HCT116 (cell line): ENCODE results near the gene GRIK4. TPM values are rescaled to one million over a fixed set of nuclear protein-coding genes. Genes with fewer than 3 reads are reported as not detected.

Source experiments
- ATAC-seq: fragments of 200-7000 bp; cut with Tn5 transposase; 2 replicates; pipeline ENCODE4 v1.9.1; 2020; ENCODE audit warnings: mild to moderate bottlenecking, moderate library complexity
- BruUV-seq: library from RNA; stranded (reverse); fragments of 400-500 nt; replicated peaks from 2 replicates; lab custom pipeline; 2021; lab: Mats Ljungman, UMichigan
- CTCF ChIA-PET: fragments of 300-600 bp; sonication (Branson Sonifier 250); formaldehyde crosslinking; loops from one replicate; lab custom pipeline; 2021; ENCODE audit warnings: antibody characterized with exemption; lab: Charles Lee
- POLR2A ChIA-PET: fragments of 300-600, 350-600 bp; sonication (Branson Sonifier 250); formaldehyde crosslinking; loops from one replicate; lab custom pipeline; 2021; ENCODE audit warnings: antibody characterized with exemption; lab: Charles Lee
- RAD21 ChIA-PET, 2 experiments: fragments of 300-600 bp; sonication (Branson Sonifier 250); formaldehyde crosslinking; loops; one replicate each; lab custom pipeline; 2023; ENCODE audit warnings: low total read pairs in 2 of 2; ENCODE audit not compliant: uncharacterized antibody in 2 of 2, unreplicated experiment in 2 of 2, low non-redundant PET in 1 of 2; lab: Charles Lee
- DNase-seq: peaks from one replicate; pipeline ENCODE4 v3.0.0-alpha.2; 2010; ENCODE audit warnings: low read depth, low spot score
- H2AFZ ChIP-seq: fragments of 200-600 bp; shearing (Covaris generic), sonication (generic); 2 replicates; pipeline ENCODE4 v1.6.1; 2017; ENCODE audit warnings: low read depth, mixed run types, mixed read lengths, antibody characterized with exemption, low read length; ENCODE audit not compliant: poor library complexity, severe bottlenecking
- H3K27ac ChIP-seq: 2 replicates; pipeline ENCODE4 v1.5.1; 2012; ENCODE audit warnings: low read depth, low read length
- H3K27me3 ChIP-seq: fragments of 200-600 bp; sonication (generic); 2 replicates; pipeline ENCODE4 v1.6.1; 2016; ENCODE audit warnings: mixed run types, low read length, mixed read lengths; ENCODE audit not compliant: insufficient read depth
- H3K36me3 ChIP-seq, 2 experiments: fragments of 200-500 bp in 1 of 2; fragments of 200-600 bp in 1 of 2; sonication (Bioruptor generic) in 1 of 2; sonication (generic) in 1 of 2; 2 replicates each; pipeline versions ENCODE4 v1.5.1 to v1.6.1; 2014 to 2016; ENCODE audit warnings: low read length in 2 of 2, inconsistent platforms in 1 of 2, mixed read lengths in 1 of 2, mixed run types in 1 of 2; ENCODE audit not compliant: insufficient read depth in 2 of 2, control insufficient read depth in 1 of 2
- H3K4me1 ChIP-seq, 2 experiments: fragments of 200-600 bp in 1 of 2; sonication (generic) in 1 of 2; 2 replicates each; pipeline versions ENCODE4 v1.5.1 to v1.6.1; 2012 to 2017; ENCODE audit warnings: low read length in 2 of 2, inconsistent platforms in 1 of 2, mild to moderate bottlenecking in 1 of 2, mixed read lengths in 1 of 2, mixed run types in 1 of 2, moderate library complexity in 1 of 2; ENCODE audit not compliant: insufficient read depth in 2 of 2, control insufficient read depth in 1 of 2
- H3K4me2 ChIP-seq: fragments of 200-600 bp; sonication (generic); 2 replicates; pipeline ENCODE4 v1.6.1; 2017; ENCODE audit warnings: mixed run types, low read length, mixed read lengths
- H3K4me3 ChIP-seq, 2 experiments: fragments of 200-600 bp in 1 of 2; sonication (generic) in 1 of 2; replicated peaks in 1 of 2; 2 replicates each; pipeline ENCODE4 v1.5.1; 2011 to 2016; ENCODE audit warnings: low read length in 2 of 2, control low read depth in 1 of 2, low read depth in 1 of 2, mild to moderate bottlenecking in 1 of 2, mixed read lengths in 1 of 2, mixed run types in 1 of 2
- H3K79me2 ChIP-seq: fragments of 200-600 bp; sonication (generic); 2 replicates; pipeline ENCODE4 v1.6.1; 2017; ENCODE audit warnings: mild to moderate bottlenecking, mixed run types, low read length, moderate library complexity, mixed read lengths; ENCODE audit not compliant: insufficient read depth
- H3K9ac ChIP-seq: fragments of 200-600 bp; sonication (generic); 2 replicates; pipeline ENCODE4 v1.6.1; 2016; ENCODE audit warnings: low read length, mixed read lengths
- H3K9me2 ChIP-seq: fragments of 200-600 bp; sonication (generic), shearing (Covaris generic); 2 replicates; pipeline ENCODE4 v1.6.1; 2017; ENCODE audit warnings: mixed run types, mild to moderate bottlenecking, moderate library complexity; ENCODE audit not compliant: insufficient read depth
- H3K9me3 ChIP-seq, 2 experiments: fragments of 200-500 bp in 1 of 2; fragments of 200-600 bp in 1 of 2; sonication (Bioruptor generic) in 1 of 2; sonication (generic) in 1 of 2; 2 replicates each; pipeline ENCODE4 v1.6.1; 2014 to 2017; ENCODE audit warnings: low read length in 2 of 2, mixed read lengths in 2 of 2, inconsistent platforms in 1 of 2, low read depth in 1 of 2, mild to moderate bottlenecking in 1 of 2, mixed run types in 1 of 2, moderate library complexity in 1 of 2; ENCODE audit not compliant: control insufficient read depth in 1 of 2, insufficient read depth in 1 of 2
- H4K20me1 ChIP-seq: fragments of 200-600 bp; sonication (generic), shearing (Covaris generic); 2 replicates; pipeline ENCODE4 v1.6.1; 2017; ENCODE audit warnings: mixed run types, mild to moderate bottlenecking, moderate library complexity; ENCODE audit not compliant: insufficient read depth
- EGR1 ChIP-seq: IDR thresholded peaks from 2 replicates; pipeline ENCODE4 v1.6.1; 2012; ENCODE audit warnings: low read depth
- ELF1 ChIP-seq: IDR thresholded peaks from 2 replicates; pipeline ENCODE4 v1.6.1; 2012; ENCODE audit warnings: low read depth, borderline replicate concordance
- EZH2 ChIP-seq: fragments of 200-600 bp; sonication (generic); IDR thresholded peaks from 2 replicates; pipeline ENCODE4 v1.6.1; 2017; ENCODE audit warnings: antibody characterized with exemption, mixed run types
- EZH2phosphoT487 ChIP-seq: fragments of 200-600 bp; IDR thresholded peaks from 2 replicates; pipeline ENCODE4 v1.6.1; 2018; ENCODE audit warnings: antibody characterized with exemption, borderline replicate concordance
- FOSL1 ChIP-seq: IDR thresholded peaks from 2 replicates; pipeline ENCODE4 v1.6.1; 2012; ENCODE audit warnings: low read depth
- JUND ChIP-seq: IDR thresholded peaks from 2 replicates; pipeline ENCODE4 v1.6.1; 2012
- POLR2A ChIP-seq: IDR thresholded peaks from 2 replicates; pipeline ENCODE4 v1.7.0; 2011; ENCODE audit warnings: borderline replicate concordance; ENCODE audit not compliant: insufficient read depth, insufficient read length; ENCODE audit errors: extremely low read depth
- RAD21 ChIP-seq: IDR thresholded peaks from 2 replicates; pipeline ENCODE4 v1.6.1; 2012; ENCODE audit warnings: low read depth, mild to moderate bottlenecking
- SIN3A ChIP-seq: IDR thresholded peaks from 2 replicates; pipeline ENCODE4 v1.6.1; 2012; ENCODE audit warnings: low read depth
- SP1 ChIP-seq: IDR thresholded peaks from 2 replicates; pipeline ENCODE4 v1.6.1; 2012; ENCODE audit warnings: low read depth
- SRF ChIP-seq: IDR thresholded peaks from 2 replicates; pipeline ENCODE4 v1.6.1; 2012; ENCODE audit warnings: low read depth
- TCF7L2 ChIP-seq: IDR thresholded peaks from 2 replicates; pipeline ENCODE4 v1.7.0; 2011; ENCODE audit warnings: borderline replicate concordance, inconsistent platforms; ENCODE audit not compliant: insufficient read depth, insufficient read length; ENCODE audit errors: extremely low read depth
- YY1 ChIP-seq: IDR thresholded peaks from 2 replicates; pipeline ENCODE4 v1.6.1; 2011; ENCODE audit warnings: low read length, low read depth, moderate library complexity, mild to moderate bottlenecking; ENCODE audit not compliant: insufficient replicate concordance; ENCODE audit errors: extremely low read depth
- ZFX ChIP-seq: fragments of 450-650 bp; IDR thresholded peaks from 2 replicates; pipeline ENCODE4 v1.6.1; 2017
- ZNF274 ChIP-seq: fragments of 200-500 bp; sonication (Bioruptor generic); IDR thresholded peaks from 2 replicates; pipeline ENCODE4 v1.6.1; 2014; ENCODE audit warnings: mild to moderate bottlenecking, low read depth, low read length, inconsistent platforms
- intact Hi-C: fragments of 100-400 bp; cut with micrococcal nuclease; formaldehyde crosslinking; loops from 2 replicates; pipeline ENCODE4 v1.10.0; 2022
- total RNA-seq: library from RNA; stranded (reverse); gene quantifications from one replicate; pipeline ENCODE4 v1.2.1, GENCODE V29; 2021; ENCODE audit not compliant: unreplicated experiment
- TF ChIP-seq, protein P1 (sequence below): IDR thresholded peaks from 2 replicates; pipeline ENCODE4 v1.6.1; 2012; ENCODE audit warnings: low read depth
- TF ChIP-seq, protein P2 (sequence below): IDR thresholded peaks from 2 replicates; pipeline ENCODE4 v1.6.1; 2012
- TF ChIP-seq, protein P3 (sequence below), 3 experiments: fragments of 200-600 bp in 1 of 3; sonication (generic) in 1 of 3; IDR thresholded peaks in 2 of 3; conservative IDR thresholded peaks in 1 of 3; 2 replicates each; pipeline ENCODE4 v1.5.1; 2012 to 2017; ENCODE audit warnings: low read depth in 2 of 3, low read length in 2 of 3, antibody characterized with exemption in 1 of 3, borderline replicate concordance in 1 of 3, control low read depth in 1 of 3, mild to moderate bottlenecking in 1 of 3, mixed read lengths in 1 of 3, mixed run types in 1 of 3, moderate library complexity in 1 of 3; ENCODE audit not compliant: insufficient read depth in 1 of 3
- TF ChIP-seq, protein P4 (sequence below): IDR thresholded peaks from 2 replicates; pipeline ENCODE4 v1.6.1; 2012

Gene GRIK4
- total RNA-seq, 1 experiment from 2014 or later: 0.52 TPM

DNA sequence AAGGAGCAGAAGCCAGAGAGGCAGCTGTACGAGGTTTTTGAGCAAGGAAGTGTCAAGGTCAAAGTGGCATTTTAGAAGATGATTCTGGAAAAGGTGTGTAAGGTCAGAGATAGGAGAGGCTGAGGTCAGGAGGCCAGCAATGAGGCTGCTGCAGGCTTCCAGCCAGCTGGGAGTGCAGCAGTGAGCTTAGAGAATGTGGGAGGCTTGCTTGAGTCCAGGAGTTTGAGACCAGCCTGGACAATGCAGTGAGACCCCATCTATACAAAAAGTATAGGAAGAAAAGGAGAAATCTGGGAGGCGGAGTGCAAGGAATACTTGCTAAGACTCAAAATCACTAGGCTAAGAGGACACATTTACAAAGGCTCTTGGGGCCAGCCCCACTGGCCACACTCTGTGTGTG, 96.5 kb downstream of the GRIK4 start:
- Histone ChIP-seq H3K4me1 (peaks cover 7 to 10% of the 10 kb centered on the region in 2 experiments), H3K9ac (no peak overlapping the region), H3K4me2 (no peak overlapping the region), H3K27me3 (no peaks in the 10 kb centered on the region), H4K20me1 (no peaks in the 10 kb centered on the region), H3K9me3 (no peaks in the 10 kb centered on the region), H3K9me2 (no peaks in the 10 kb centered on the region), H2AFZ (no peak overlapping the region), H3K27ac (no peak overlapping the region), H3K79me2 (no peaks in the 10 kb centered on the region), H3K4me3 (no peak overlapping the region), H3K36me3 (no peaks in the 10 kb centered on the region)
- POLR2A ChIA-PET: no interaction called here
- CTCF ChIA-PET: no interaction called here
- no TSS peak for BruUV-seq
- ATAC-seq (no peak), DNase-seq (no peak)
- RAD21 ChIA-PET: no interaction called here
- intact Hi-C loops: no loop called here
- TF ChIP-seq SIN3A: no peak
- no peak for TF ChIP-seq YY1
- TF ChIP-seq, protein P1, sequence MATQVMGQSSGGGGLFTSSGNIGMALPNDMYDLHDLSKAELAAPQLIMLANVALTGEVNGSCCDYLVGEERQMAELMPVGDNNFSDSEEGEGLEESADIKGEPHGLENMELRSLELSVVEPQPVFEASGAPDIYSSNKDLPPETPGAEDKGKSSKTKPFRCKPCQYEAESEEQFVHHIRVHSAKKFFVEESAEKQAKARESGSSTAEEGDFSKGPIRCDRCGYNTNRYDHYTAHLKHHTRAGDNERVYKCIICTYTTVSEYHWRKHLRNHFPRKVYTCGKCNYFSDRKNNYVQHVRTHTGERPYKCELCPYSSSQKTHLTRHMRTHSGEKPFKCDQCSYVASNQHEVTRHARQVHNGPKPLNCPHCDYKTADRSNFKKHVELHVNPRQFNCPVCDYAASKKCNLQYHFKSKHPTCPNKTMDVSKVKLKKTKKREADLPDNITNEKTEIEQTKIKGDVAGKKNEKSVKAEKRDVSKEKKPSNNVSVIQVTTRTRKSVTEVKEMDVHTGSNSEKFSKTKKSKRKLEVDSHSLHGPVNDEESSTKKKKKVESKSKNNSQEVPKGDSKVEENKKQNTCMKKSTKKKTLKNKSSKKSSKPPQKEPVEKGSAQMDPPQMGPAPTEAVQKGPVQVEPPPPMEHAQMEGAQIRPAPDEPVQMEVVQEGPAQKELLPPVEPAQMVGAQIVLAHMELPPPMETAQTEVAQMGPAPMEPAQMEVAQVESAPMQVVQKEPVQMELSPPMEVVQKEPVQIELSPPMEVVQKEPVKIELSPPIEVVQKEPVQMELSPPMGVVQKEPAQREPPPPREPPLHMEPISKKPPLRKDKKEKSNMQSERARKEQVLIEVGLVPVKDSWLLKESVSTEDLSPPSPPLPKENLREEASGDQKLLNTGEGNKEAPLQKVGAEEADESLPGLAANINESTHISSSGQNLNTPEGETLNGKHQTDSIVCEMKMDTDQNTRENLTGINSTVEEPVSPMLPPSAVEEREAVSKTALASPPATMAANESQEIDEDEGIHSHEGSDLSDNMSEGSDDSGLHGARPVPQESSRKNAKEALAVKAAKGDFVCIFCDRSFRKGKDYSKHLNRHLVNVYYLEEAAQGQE: no peak
- TF ChIP-seq ZFX: no peak
- no peak for TF ChIP-seq TCF7L2
- no peak for TF ChIP-seq SP1
- no peak for TF ChIP-seq ZNF274
- TF ChIP-seq, protein P2, sequence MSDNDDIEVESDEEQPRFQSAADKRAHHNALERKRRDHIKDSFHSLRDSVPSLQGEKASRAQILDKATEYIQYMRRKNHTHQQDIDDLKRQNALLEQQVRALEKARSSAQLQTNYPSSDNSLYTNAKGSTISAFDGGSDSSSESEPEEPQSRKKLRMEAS: no peak
- TF ChIP-seq EZH2: no peak
- no peak for TF ChIP-seq EGR1
- no peak for TF ChIP-seq POLR2A
- no peak for TF ChIP-seq FOSL1
- no peak for TF ChIP-seq RAD21
- no peak for TF ChIP-seq ELF1
- no peak for TF ChIP-seq EZH2phosphoT487
- no peak for TF ChIP-seq JUND
- TF ChIP-seq SRF: no peak
- TF ChIP-seq, protein P3, sequence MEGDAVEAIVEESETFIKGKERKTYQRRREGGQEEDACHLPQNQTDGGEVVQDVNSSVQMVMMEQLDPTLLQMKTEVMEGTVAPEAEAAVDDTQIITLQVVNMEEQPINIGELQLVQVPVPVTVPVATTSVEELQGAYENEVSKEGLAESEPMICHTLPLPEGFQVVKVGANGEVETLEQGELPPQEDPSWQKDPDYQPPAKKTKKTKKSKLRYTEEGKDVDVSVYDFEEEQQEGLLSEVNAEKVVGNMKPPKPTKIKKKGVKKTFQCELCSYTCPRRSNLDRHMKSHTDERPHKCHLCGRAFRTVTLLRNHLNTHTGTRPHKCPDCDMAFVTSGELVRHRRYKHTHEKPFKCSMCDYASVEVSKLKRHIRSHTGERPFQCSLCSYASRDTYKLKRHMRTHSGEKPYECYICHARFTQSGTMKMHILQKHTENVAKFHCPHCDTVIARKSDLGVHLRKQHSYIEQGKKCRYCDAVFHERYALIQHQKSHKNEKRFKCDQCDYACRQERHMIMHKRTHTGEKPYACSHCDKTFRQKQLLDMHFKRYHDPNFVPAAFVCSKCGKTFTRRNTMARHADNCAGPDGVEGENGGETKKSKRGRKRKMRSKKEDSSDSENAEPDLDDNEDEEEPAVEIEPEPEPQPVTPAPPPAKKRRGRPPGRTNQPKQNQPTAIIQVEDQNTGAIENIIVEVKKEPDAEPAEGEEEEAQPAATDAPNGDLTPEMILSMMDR (IDR thresholded peaks at IDR 0.05 in 2 of 3, conservative IDR thresholded peaks at IDR 0.05 in 1 of 3; ENCODE audit: borderline replicate concordance in 1 of 3, insufficient read depth in 1 of 3, low read depth in 2 of 3, low read length in 2 of 3): no peak
- TF ChIP-seq, protein P4, sequence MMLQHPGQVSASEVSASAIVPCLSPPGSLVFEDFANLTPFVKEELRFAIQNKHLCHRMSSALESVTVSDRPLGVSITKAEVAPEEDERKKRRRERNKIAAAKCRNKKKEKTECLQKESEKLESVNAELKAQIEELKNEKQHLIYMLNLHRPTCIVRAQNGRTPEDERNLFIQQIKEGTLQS: no peak
